A549 (cell line): ENCODE measurements around the gene NDUFB10. TPM values are rescaled to one million over a fixed set of nuclear protein-coding genes. Genes with fewer than 3 reads are reported as not detected.

Source experiments
- ATAC-seq, 2 experiments: fragments of 200-7000 bp in 1 of 2; fragments of >200 bp in 1 of 2; cut with Nextera tagmentation in 1 of 2; cut with Tn5 transposase in 1 of 2; 3 replicates each; pipeline versions ENCODE4 v1.8.0 to v1.9.1; 2018 to 2020; ENCODE audit warnings: mild to moderate bottlenecking in 1 of 2, moderate library complexity in 1 of 2
- CTCF ChIA-PET: fragments of 300-600 bp; sonication (Branson Sonifier 250); formaldehyde crosslinking; extraction: SDS; loops from one replicate; lab custom pipeline; 2021; ENCODE audit warnings: antibody characterized with exemption, inconsistent platforms; lab: Yijun Ruan, JAX
- POLR2A ChIA-PET: fragments of 350-600 bp; formaldehyde crosslinking; extraction: SDS; loops from one replicate; lab custom pipeline; 2021; ENCODE audit warnings: antibody characterized with exemption, inconsistent platforms; lab: Yijun Ruan, JAX
- DNase-seq, 2 experiments: peaks; one replicate each; pipeline versions ENCODE4 v3.0.0 to v3.0.0-alpha.2; 2011 to 2016; ENCODE audit warnings: low read depth in 1 of 2, low spot score in 1 of 2
- FAIRE-seq: peaks from 2 replicates; lab custom pipeline; 2011; peaks lifted over from hg19 to GRCh38; lab: Jason Lieb, UNC
- H3K27ac ChIP-seq, 2 experiments: fragments of >200 bp; sonication (Bioruptor Twin); formaldehyde crosslinking; 3 replicates each; pipeline ENCODE4 v1.5.1; 2016 to 2017
- H3K4me1 ChIP-seq: fragments of >200 bp; sonication (Bioruptor Twin); formaldehyde crosslinking; 3 replicates; pipeline ENCODE4 v1.6.1; 2016
- H3K4me2 ChIP-seq: fragments of >200 bp; sonication (Bioruptor Twin); formaldehyde crosslinking; 3 replicates; pipeline ENCODE4 v1.6.1; 2016
- H3K4me3 ChIP-seq: fragments of >200 bp; sonication (Bioruptor Twin); formaldehyde crosslinking; 3 replicates; pipeline ENCODE4 v1.5.1; 2016
- H3K9me3 ChIP-seq: fragments of >200 bp; sonication (Bioruptor Twin); formaldehyde crosslinking; 3 replicates; pipeline ENCODE4 v1.6.1; 2016
- BCL3 ChIP-seq: fragments of >200 bp; sonication (Bioruptor Twin); formaldehyde crosslinking; IDR thresholded peaks from 3 replicates; pipeline ENCODE4 v1.6.1; 2016
- CBX8 ChIP-seq: fragments of 200-600 bp; sonication (generic); IDR thresholded peaks from 2 replicates; pipeline ENCODE4 v1.6.1; 2016
- CTCF ChIP-seq: fragments of >200 bp; sonication (Bioruptor Twin); formaldehyde crosslinking; IDR thresholded peaks from 3 replicates; pipeline ENCODE4 v1.5.1; 2016
- EHMT2 ChIP-seq: fragments of 200-600 bp; sonication (generic); IDR thresholded peaks from 2 replicates; pipeline ENCODE4 v1.6.1; 2016; ENCODE audit warnings: antibody characterized with exemption, low read depth, mild to moderate bottlenecking, moderate library complexity
- EP300 ChIP-seq, 2 experiments: fragments of >200 bp; sonication (Bioruptor Twin); formaldehyde crosslinking; IDR thresholded peaks; 2 replicates in 1 of 2; 3 replicates in 1 of 2; pipeline ENCODE4 v1.6.1; 2016 to 2017
- ESRRA ChIP-seq: fragments of 150-350 bp; IDR thresholded peaks from 2 replicates; pipeline ENCODE4 v1.6.1; 2014; ENCODE audit warnings: mild to moderate bottlenecking, low read length, borderline replicate concordance
- GATA3 ChIP-seq: IDR thresholded peaks from 2 replicates; pipeline ENCODE4 v1.6.1; 2012; ENCODE audit warnings: borderline replicate concordance
- HDAC2 ChIP-seq: fragments of 200-600 bp; sonication (generic); IDR thresholded peaks from 2 replicates; pipeline ENCODE4 v1.6.1; 2016
- HMGXB4 ChIP-seq: fragments of 250-450 bp; sonication (Bioruptor Pico); IDR thresholded peaks from 2 replicates; pipeline ENCODE4 v1.5.0; 2021; ENCODE audit warnings: mild to moderate bottlenecking, moderate library complexity, borderline replicate concordance
- KDM5A ChIP-seq: fragments of 200-600 bp; sonication (generic); IDR thresholded peaks from 2 replicates; pipeline ENCODE4 v1.6.1; 2016; ENCODE audit warnings: antibody characterized with exemption, mild to moderate bottlenecking
- NFE2L2 ChIP-seq: fragments of 150-350 bp; conservative IDR thresholded peaks from 2 replicates; pipeline ENCODE4 v1.6.1; 2014; ENCODE audit warnings: low read length
- PHF8 ChIP-seq: fragments of 200-600 bp; sonication (generic); IDR thresholded peaks from 2 replicates; pipeline ENCODE4 v1.6.1; 2016; ENCODE audit warnings: low read depth, mild to moderate bottlenecking, antibody characterized with exemption, moderate library complexity, borderline replicate concordance
- POLR2AphosphoS2 ChIP-seq: conservative IDR thresholded peaks from 2 replicates; pipeline ENCODE4 v1.6.1; 2012; ENCODE audit warnings: low read length, improper control_type of control experiment, inconsistent platforms
- RAD21 ChIP-seq, 2 experiments: fragments of >200 bp in 1 of 2; sonication (Bioruptor Twin) in 1 of 2; formaldehyde crosslinking in 1 of 2; IDR thresholded peaks in 1 of 2; conservative IDR thresholded peaks in 1 of 2; 2 replicates in 1 of 2; 3 replicates in 1 of 2; pipeline ENCODE4 v1.6.1; 2012 to 2018; ENCODE audit warnings: inconsistent platforms in 1 of 2
- RARB ChIP-seq: fragments of 250-450 bp; sonication (Bioruptor Pico); IDR thresholded peaks from 2 replicates; pipeline ENCODE4 v1.8.0; 2021; ENCODE audit warnings: mild to moderate bottlenecking, moderate library complexity
- SMC3 ChIP-seq: fragments of >200 bp; sonication (Bioruptor Twin); formaldehyde crosslinking; IDR thresholded peaks from 3 replicates; pipeline ENCODE4 v1.6.1; 2018; ENCODE audit warnings: inconsistent platforms
- SREBF2 ChIP-seq: fragments of 450-650 bp; IDR thresholded peaks from 2 replicates; pipeline ENCODE4 v1.6.1; 2014; ENCODE audit warnings: mild to moderate bottlenecking, moderate library complexity
- TP53 ChIP-seq: fragments of 250-450 bp; sonication (Bioruptor Pico); IDR thresholded peaks from 2 replicates; pipeline ENCODE4 v1.5.0; 2021; ENCODE audit warnings: mild to moderate bottlenecking, moderate library complexity
- USF2 ChIP-seq: fragments of 450-650 bp; IDR thresholded peaks from 2 replicates; pipeline ENCODE4 v1.6.1; 2014; ENCODE audit warnings: antibody characterized with exemption
- ZNF302 ChIP-seq: fragments of 250-450 bp; sonication (Bioruptor Pico); IDR thresholded peaks from 2 replicates; pipeline ENCODE4 v1.9.0; 2021; ENCODE audit warnings: inconsistent platforms, mild to moderate bottlenecking, moderate library complexity
- WGBS: methylation state at CpG from one replicate; pipeline ENCODE4 v1.1.6; 2017; ENCODE audit errors: missing lambda C conversion rate; 5-methylcytosine and 5-hydroxymethylcytosine counted together
- polyA plus RNA-seq, 4 experiments: library from polyadenylated mRNA; depleted of rRNA in 3 of 4; stranded (reverse); fragments of >200 nt; fragmentation: RNase III in 1 of 4; extraction: RNeasy Plus Mini Kit Qiagen cat#74134 plus additional on column Dnase treatment in 1 of 4; gene quantifications; 2 replicates in 3 of 4; 3 replicates in 1 of 4; pipeline ENCODE4 v1.2.3, GENCODE V29; 2011 to 2017

NDUFB10 gene
- polyA plus RNA-seq, 2 of the 4 experiments (the other 2 are of a cell fraction), result 198 to 389 TPM

- DNase-seq (no peak), ATAC-seq (no peak)
- no peaks in the 10 kb centered on the region for H3K9me3 ChIP-seq
- H3K4me3 ChIP-seq, result no peak overlapping the region
- no peak overlapping the region for H3K4me2 ChIP-seq
- CTCF ChIA-PET, result interaction anchor here (1.8 kb wide), 1 partner anchor 28 kb away, joined by 6 read pairs; no protein-coding TSS in a partner anchor
- H3K4me1 ChIP-seq, result peaks cover 11% of the 10 kb centered on the region; the same call in 2 of the 3 replicates
- TF ChIP-seq NFE2L2 (no peak), SMC3 (no peak), CBX8 (no peak)
- TF ChIP-seq, all 56 proteins: peak for 0
- WGBS, result 96% methylated on average over 7 of the region's 8 CpGs
- FAIRE-seq, result no peak
- POLR2A ChIA-PET, result interaction anchor here (5.1 kb wide), 1 partner anchor 11 kb away, joined by 17 read pairs; the partner anchor contains the start of gene RPS2
- no peak overlapping the region for H3K27ac ChIP-seq
Observed at GRCh38 chr16:1976216-1976520, 16.8 kb downstream of the NDUFB10 start.

GRCh38 chr16:1976951-1977874, 17.9 kb downstream of the NDUFB10 start:
- FAIRE-seq (no peak), ATAC-seq (no peak), DNase-seq (no peak)
- H3K9me3 ChIP-seq, result no peaks in the 10 kb centered on the region
- H3K4me2 ChIP-seq, result no peak overlapping the region
- H3K4me3 ChIP-seq, result no peak overlapping the region
- TF ChIP-seq ESRRA (no peak), TP53 (CRISPR knock-in tag) (no peak), PHF8 (no peak), NFE2L2 (no peak), EHMT2 (no peak), USF2 (no peak), GATA3 (no peak), CTCF (no peak), RARB (CRISPR knock-in tag) (no peak), BCL3 (no peak), KDM5A (no peak), HMGXB4 (CRISPR knock-in tag) (no peak), RAD21 (conservative IDR thresholded peaks at IDR 0.05 in 1 of 2, IDR thresholded peaks at IDR 0.05 in 1 of 2) (no peak), HDAC2 (no peak), POLR2AphosphoS2 (no peak), SREBF2 (no peak), ZNF302 (CRISPR knock-in tag) (no peak), EP300 (IDR thresholded peaks at IDR 0.05) (no peak)
- POLR2A ChIA-PET, result interaction anchor here (5.1 kb wide), 1 partner anchor 12 kb away, joined by 17 read pairs; the partner anchor contains the start of gene RPS2
- WGBS, result 88% methylated on average over 29 of the region's 33 CpGs
- CTCF ChIA-PET, result interaction anchor here (0.9 to 1.3 kb wide), 6 partner anchors 11 to 163 kb away, joined by 3 to 6 read pairs (median 4); partner anchors contain the start of gene NDUFB10
- peaks cover 20% of the 10 kb centered on the region for H3K4me1 ChIP-seq
- no peak overlapping the region for H3K27ac ChIP-seq
